Body of pancreas (tissue), 4 donors: Measurements from ENCODE around the gene NLRP5. TPM values are rescaled to one million over a fixed set of nuclear protein-coding genes. Genes with fewer than 3 reads are reported as not detected.
"Not testable (repeated sequence)": the region's sequence is repeated elsewhere in the genome, so short reads cannot be mapped to it uniquely, and the experiment has no call there.

Source experiments
- ATAC-seq: fragments of 150-250 bp; one replicate; pipeline ENCODE4 v1.9.1; 2016
- DNase-seq, 4 donors: peaks; one replicate each; pipeline ENCODE4 v3.0.0-alpha.2; 2019
- H3K27ac ChIP-seq, 4 donors: fragments of 200-600 bp; sonication (generic); 1 replicate in 3 of 4; 2 replicates in 1 of 4; pipeline versions ENCODE4 v1.5.1 to v1.6.1; 2016 to 2019; ENCODE audit warnings: mild to moderate bottlenecking in 1 of 4, mixed read lengths in 1 of 4, moderate library complexity in 1 of 4
- H3K27me3 ChIP-seq, 2 donors: fragments of 200-600 bp; sonication (generic); one replicate each; pipeline ENCODE4 v1.6.0; 2016; ENCODE audit warnings: mild to moderate bottlenecking in 1 of 2
- H3K36me3 ChIP-seq, 2 donors: fragments of 200-600 bp; sonication (generic); replicated peaks in 1 of 2; 2 replicates each; pipeline ENCODE4 v1.5.1; 2016; ENCODE audit warnings: low read depth in 2 of 2; ENCODE audit not compliant: insufficient read depth in 1 of 2
- H3K4me1 ChIP-seq: fragments of 200-600 bp; sonication (generic); one replicate; pipeline ENCODE4 v1.6.0; 2016
- H3K4me3 ChIP-seq, 2 donors: fragments of 200-600 bp; sonication (generic); 1 replicate in 1 of 2; 2 replicates in 1 of 2; pipeline ENCODE4 v1.5.1; 2016 to 2019
- H3K9me3 ChIP-seq, 3 donors: fragments of 200-600 bp; sonication (generic); 1 replicate in 2 of 3; 2 replicates in 1 of 3; pipeline ENCODE4 v1.5.1; 2016
- POLR2A ChIP-seq, 3 donors: fragments of 450-650 bp; IDR thresholded peaks; one replicate each; pipeline ENCODE4 v1.6.1; 2016; ENCODE audit warnings: antibody characterized with exemption in 3 of 3, mild to moderate bottlenecking in 2 of 3
- WGBS, 2 donors: methylation state at CpG; one replicate each; pipeline ENCODE4 v1.1.5; 2017; 5-methylcytosine and 5-hydroxymethylcytosine counted together
- intact Hi-C: fragments of 100-400 bp; cut with DNase I; formaldehyde crosslinking; loops from one replicate; pipeline ENCODE4 v1.15.1; 2023
- total RNA-seq, 2 donors: library from RNA; depleted of rRNA; stranded (reverse); fragments of >200 nt; gene quantifications; one replicate each; pipeline ENCODE4 v1.1.0, GENCODE V29; 2016
- TF ChIP-seq, protein P1 (sequence below), 7 experiments: fragments of 450-650 bp in 4 of 7; fragments of 200-600 bp in 3 of 7; sonication (generic) in 3 of 7; IDR thresholded peaks; one replicate each; pipeline ENCODE4 v1.5.1; 2016 to 2019; ENCODE audit warnings: antibody characterized with exemption in 7 of 7

NLRP5 gene
- total RNA-seq = not detected

DNA sequence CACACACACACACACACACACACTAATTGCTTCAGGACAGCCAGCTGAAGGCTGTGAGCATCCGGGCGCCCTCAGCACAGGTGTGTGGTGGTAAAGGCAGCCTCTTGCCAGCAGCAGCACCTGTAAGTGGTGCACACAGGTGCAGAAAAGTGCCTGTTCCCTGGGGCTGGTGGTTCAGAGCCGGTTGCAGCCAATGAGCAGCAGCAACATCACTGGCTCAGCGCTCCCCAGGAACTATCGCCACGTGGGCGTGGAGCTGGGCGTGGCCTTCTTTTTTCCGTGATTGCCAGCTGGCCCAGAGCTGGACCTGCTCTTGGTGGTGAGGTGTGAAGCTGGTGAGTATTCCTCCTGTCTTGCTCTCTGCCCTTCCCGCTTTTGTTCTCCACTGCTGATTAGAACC is at the start of gene NLRP5:
Gene NLRP5 (plus strand): TSS at position 289 of the 400 bp plus-strand sequence.
- Histone ChIP-seq H3K9me3 (no peaks in the 10 kb centered on the region), H3K36me3 (no peaks in the 10 kb centered on the region), H3K4me1 (no peaks in the 10 kb centered on the region), H3K27ac (no peak within 1 kb of the TSS), H3K4me3 (no peak within 1 kb of the TSS), H3K27me3 (no peaks in the 10 kb centered on the region)
- intact Hi-C loops = no loop called here
- peak in 1 of 4 donors; percentile 4 for DNase-seq
- no peak for ATAC-seq
- 26 to 76% methylated on average over 3 to 10 of the region's 10 CpGs for WGBS, 2 donors
- TF ChIP-seq, protein P1, sequence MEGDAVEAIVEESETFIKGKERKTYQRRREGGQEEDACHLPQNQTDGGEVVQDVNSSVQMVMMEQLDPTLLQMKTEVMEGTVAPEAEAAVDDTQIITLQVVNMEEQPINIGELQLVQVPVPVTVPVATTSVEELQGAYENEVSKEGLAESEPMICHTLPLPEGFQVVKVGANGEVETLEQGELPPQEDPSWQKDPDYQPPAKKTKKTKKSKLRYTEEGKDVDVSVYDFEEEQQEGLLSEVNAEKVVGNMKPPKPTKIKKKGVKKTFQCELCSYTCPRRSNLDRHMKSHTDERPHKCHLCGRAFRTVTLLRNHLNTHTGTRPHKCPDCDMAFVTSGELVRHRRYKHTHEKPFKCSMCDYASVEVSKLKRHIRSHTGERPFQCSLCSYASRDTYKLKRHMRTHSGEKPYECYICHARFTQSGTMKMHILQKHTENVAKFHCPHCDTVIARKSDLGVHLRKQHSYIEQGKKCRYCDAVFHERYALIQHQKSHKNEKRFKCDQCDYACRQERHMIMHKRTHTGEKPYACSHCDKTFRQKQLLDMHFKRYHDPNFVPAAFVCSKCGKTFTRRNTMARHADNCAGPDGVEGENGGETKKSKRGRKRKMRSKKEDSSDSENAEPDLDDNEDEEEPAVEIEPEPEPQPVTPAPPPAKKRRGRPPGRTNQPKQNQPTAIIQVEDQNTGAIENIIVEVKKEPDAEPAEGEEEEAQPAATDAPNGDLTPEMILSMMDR (IDR thresholded peaks at IDR 0.05) = no peak

DNA sequence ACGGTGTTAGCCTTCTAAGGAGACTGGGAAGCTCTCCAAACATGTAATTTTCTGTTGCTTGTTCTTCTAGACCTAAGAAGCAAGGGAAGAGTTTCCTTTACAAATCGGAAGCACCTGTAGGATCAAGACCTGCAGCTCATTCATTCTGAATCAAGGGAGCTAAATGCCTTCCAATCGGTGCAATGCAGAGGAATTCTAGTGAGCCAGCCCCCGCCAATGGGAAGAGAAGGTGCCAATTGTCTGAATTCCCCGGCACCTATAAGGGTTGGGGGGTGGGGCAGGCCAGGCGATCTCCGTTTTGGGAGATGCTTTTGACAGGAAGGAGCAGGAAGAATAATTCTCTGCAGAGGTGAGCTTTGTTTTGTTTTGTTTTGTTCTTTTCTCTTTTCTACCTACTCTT is 47.4 kb upstream of the NLRP5 start:
- Histone ChIP-seq H3K9me3 (no peaks in the 10 kb centered on the region), H3K27me3 (no peaks in the 10 kb centered on the region), H3K27ac (no peak overlapping the region), H3K4me1 (no peaks in the 10 kb centered on the region), H3K36me3 (no peaks in the 10 kb centered on the region), H3K4me3 (no peak overlapping the region)
- ATAC-seq (no peak), DNase-seq (no peak)
- intact Hi-C loops = no loop called here
- no peak for TF ChIP-seq POLR2A (IDR thresholded peaks at IDR 0.05)
- TF ChIP-seq, protein P1 (IDR thresholded peaks at IDR 0.05) = no peak
- 41 to 47% methylated on average over 7 of the region's 7 CpGs for WGBS, 2 donors

DNA sequence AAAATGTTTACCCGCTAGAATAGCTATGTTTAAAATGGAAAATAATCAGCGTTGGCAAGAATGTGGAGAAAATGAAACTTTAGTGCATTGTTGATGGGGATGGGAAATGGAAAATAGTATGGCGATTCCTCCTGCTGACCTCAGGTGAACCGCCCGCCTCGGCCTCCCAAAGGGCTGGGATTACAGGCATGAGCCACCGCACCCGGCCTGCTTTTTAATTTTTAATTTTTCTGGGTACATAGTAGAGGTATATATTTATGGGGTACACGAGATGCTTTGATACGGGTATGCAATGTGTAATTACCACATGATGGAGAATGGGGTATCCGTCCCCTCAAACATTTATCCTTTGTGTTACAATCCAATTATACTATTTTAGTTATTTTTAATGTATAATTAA is 46.3 kb upstream of the NLRP5 start:
- WGBS, 2 donors = 76% methylated on average over 11 of the region's 11 CpGs
- ATAC-seq (no peak), DNase-seq (no peak)

DNA sequence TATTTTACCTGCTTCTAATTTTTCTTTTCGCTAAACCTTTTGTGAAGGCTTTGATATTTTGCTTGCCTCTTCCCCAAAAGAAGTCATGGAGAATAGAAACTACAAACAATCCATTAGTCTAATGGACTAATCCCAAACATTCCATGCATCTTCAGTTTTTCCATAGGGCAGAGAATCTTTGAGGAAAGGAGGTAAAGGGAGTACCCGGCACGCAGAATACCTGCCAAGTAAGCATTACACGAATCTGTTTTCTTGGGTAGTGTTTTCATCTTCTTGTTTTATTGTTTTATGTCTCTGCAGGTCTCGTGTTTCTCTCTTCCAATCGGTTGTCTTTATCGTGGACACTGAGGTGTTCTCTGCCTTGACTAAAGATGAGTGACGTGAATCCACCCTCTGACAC is 39.0 kb upstream of the NLRP5 start, which contains the start of gene NLRP8:
Gene NLRP8 (plus strand): TSS at position 301 of the 400 bp plus-strand sequence.
- no peak for DNase-seq
- TF ChIP-seq POLR2A (IDR thresholded peaks at IDR 0.05) = no peak
- TF ChIP-seq, protein P1 (IDR thresholded peaks at IDR 0.05) = no peak
- WGBS, 2 donors = 63% methylated on average over 8 of the region's 8 CpGs
- H3K27me3 ChIP-seq = no peaks in the 10 kb centered on the region
- no peaks in the 10 kb centered on the region for H3K9me3 ChIP-seq
- H3K4me3 ChIP-seq = no peak within 1 kb of the TSS
- H3K4me1 ChIP-seq = no peaks in the 10 kb centered on the region
- H3K36me3 ChIP-seq = no peaks in the 10 kb centered on the region
- intact Hi-C loops = no loop called here
- no peak for ATAC-seq
- no peak within 1 kb of the TSS for H3K27ac ChIP-seq

More for the DNA sequence above, 46.3 kb upstream of the NLRP5 start:
- no peaks in the 10 kb centered on the region for H3K4me1 ChIP-seq
- no peaks in the 10 kb centered on the region for H3K27me3 ChIP-seq
- no peak for TF ChIP-seq POLR2A (IDR thresholded peaks at IDR 0.05)
- TF ChIP-seq, protein P1 (IDR thresholded peaks at IDR 0.05) = no peak
- no peaks in the 10 kb centered on the region for H3K36me3 ChIP-seq
- intact Hi-C loops = no loop called here
- H3K27ac ChIP-seq = no peak overlapping the region
- no peaks in the 10 kb centered on the region for H3K9me3 ChIP-seq
- no peak overlapping the region for H3K4me3 ChIP-seq

DNA sequence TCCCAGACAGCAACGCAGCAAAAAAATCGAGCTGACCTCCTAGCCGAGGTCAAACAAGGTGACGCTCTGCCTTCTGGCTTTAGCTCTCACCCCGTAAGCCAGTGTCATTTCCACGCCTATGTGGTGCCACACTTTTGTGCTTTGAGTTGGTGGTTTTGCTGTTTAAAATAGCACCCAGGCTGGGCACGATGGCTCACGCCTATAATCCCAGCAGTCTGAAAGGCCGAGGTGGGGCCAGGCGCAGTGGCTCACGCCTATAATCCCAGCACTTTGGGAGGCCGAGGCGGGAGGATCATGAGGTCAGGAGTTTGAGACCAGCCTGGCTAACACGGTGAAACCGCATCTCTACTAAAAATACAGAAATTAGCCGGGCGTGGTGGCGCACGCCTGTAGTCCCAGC is 36.0 kb upstream of the NLRP5 start:
- H3K27ac ChIP-seq, intact Hi-C loops, H3K36me3 ChIP-seq, ATAC-seq, H3K27me3 ChIP-seq, DNase-seq, H3K4me1 ChIP-seq, H3K4me3 ChIP-seq, H3K9me3 ChIP-seq: not testable (repeated sequence)
- 66 to 83% methylated on average over 17 to 19 of the region's 19 CpGs for WGBS, 2 donors
